A673 (cell line): ENCODE results near the gene UAP1L1. TPM values are rescaled to one million over a fixed set of nuclear protein-coding genes. Genes with fewer than 3 reads are reported as not detected.
A peak's percentile ranks its signal among the peaks of the same experiment; 100 is the strongest.

ENCODE experiments used
- BruUV-seq: library from RNA; stranded (reverse); fragments of 400-500 nt; replicated peaks from 2 replicates; lab custom pipeline; 2021; lab: Mats Ljungman, UMichigan
- CTCF ChIA-PET: fragments of 300-600 bp; sonication (Branson Sonifier 250); formaldehyde crosslinking; loops from one replicate; lab custom pipeline; 2022; ENCODE audit warnings: antibody characterized with exemption; lab: Charles Lee
- POLR2A ChIA-PET: fragments of 300-600 bp; sonication (Branson Sonifier 250); formaldehyde crosslinking; loops from one replicate; lab custom pipeline; 2022; ENCODE audit warnings: antibody characterized with exemption; ENCODE audit not compliant: low non-redundant PET; lab: Charles Lee
- DNase-seq: peaks from one replicate; pipeline ENCODE4 v3.0.0-alpha.2; 2015; ENCODE audit warnings: low spot score
- H3K27ac ChIP-seq: fragments of 200-600 bp; sonication (generic); 2 replicates; pipeline ENCODE4 v1.5.1; 2016; ENCODE audit warnings: mixed run types, low read depth, mild to moderate bottlenecking, mixed read lengths, antibody characterized with exemption, low read length; ENCODE audit not compliant: poor library complexity, severe bottlenecking
- H3K27me3 ChIP-seq: fragments of 200-600 bp; sonication (generic); replicated peaks from 2 replicates; pipeline ENCODE4 v1.6.1; 2017; ENCODE audit warnings: mixed run types, low read depth, mild to moderate bottlenecking, mixed read lengths, antibody characterized with exemption, low read length; ENCODE audit not compliant: insufficient read depth, poor library complexity
- H3K36me3 ChIP-seq: fragments of 200-600 bp; sonication (generic); 2 replicates; pipeline ENCODE4 v1.6.1; 2016; ENCODE audit warnings: mixed run types, mild to moderate bottlenecking, mixed read lengths, antibody characterized with exemption, low read length; ENCODE audit not compliant: insufficient read depth, poor library complexity, severe bottlenecking
- H3K4me1 ChIP-seq: fragments of 200-600 bp; sonication (generic); 2 replicates; pipeline ENCODE4 v1.6.1; 2017; ENCODE audit warnings: mixed run types, mild to moderate bottlenecking, mixed read lengths, antibody characterized with exemption, low read length; ENCODE audit not compliant: insufficient read depth, poor library complexity, severe bottlenecking
- H3K4me3 ChIP-seq: fragments of 200-600 bp; sonication (generic); 2 replicates; pipeline ENCODE4 v1.5.1; 2016; ENCODE audit warnings: low read depth, mixed run types, mild to moderate bottlenecking, mixed read lengths, low read length; ENCODE audit not compliant: poor library complexity, severe bottlenecking
- H3K9me3 ChIP-seq: fragments of 200-600 bp; sonication (generic); 2 replicates; pipeline ENCODE4 v1.6.1; 2016; ENCODE audit warnings: mixed run types, low read depth, mild to moderate bottlenecking, mixed read lengths, antibody characterized with exemption, low read length; ENCODE audit not compliant: poor library complexity, severe bottlenecking
- CTCF ChIP-seq: fragments of 300-800, 200-600 bp; sonication (generic); conservative IDR thresholded peaks from 2 replicates; pipeline ENCODE4 v1.5.1; 2017; ENCODE audit warnings: low read depth, mild to moderate bottlenecking, antibody characterized with exemption, low read length, moderate library complexity, mixed read lengths
- EZH2 ChIP-seq: fragments of 200-600 bp; sonication (generic); IDR thresholded peaks from 2 replicates; pipeline ENCODE4 v1.6.1; 2017; ENCODE audit warnings: borderline replicate concordance, low read depth, mild to moderate bottlenecking, mixed read lengths, antibody characterized with exemption, low read length; ENCODE audit not compliant: poor library complexity, severe bottlenecking
- intact Hi-C: fragments of 100-400 bp; cut with micrococcal nuclease; formaldehyde crosslinking; loops from one replicate; pipeline ENCODE4 v1.10.0; 2022; ENCODE audit not compliant: unreplicated experiment
- total RNA-seq: library from RNA; stranded (reverse); gene quantifications from 2 replicates; pipeline ENCODE4 v1.2.3, GENCODE V29; 2021

Gene UAP1L1
- total RNA-seq, 1 experiment from 2014 or later = 11.2 TPM

GRCh38 chr9:137075275-137075775 is 2.0 kb upstream of the UAP1L1 start:
- Histone ChIP-seq H3K4me1 (peaks cover 14% of the 10 kb centered on the region), H3K27me3 (no peaks in the 10 kb centered on the region), H3K36me3 (peaks cover 5% of the 10 kb centered on the region), H3K27ac (no peak overlapping the region), H3K9me3 (no peaks in the 10 kb centered on the region), H3K4me3 (no peak overlapping the region)
- ChIA-PET POLR2A (no interaction called here), CTCF (no interaction called here)
- no peak for TF ChIP-seq CTCF
- no peak for TF ChIP-seq EZH2
- DNase-seq = no peak
- no TSS peak for BruUV-seq
- intact Hi-C loops = no loop called here

DNA sequence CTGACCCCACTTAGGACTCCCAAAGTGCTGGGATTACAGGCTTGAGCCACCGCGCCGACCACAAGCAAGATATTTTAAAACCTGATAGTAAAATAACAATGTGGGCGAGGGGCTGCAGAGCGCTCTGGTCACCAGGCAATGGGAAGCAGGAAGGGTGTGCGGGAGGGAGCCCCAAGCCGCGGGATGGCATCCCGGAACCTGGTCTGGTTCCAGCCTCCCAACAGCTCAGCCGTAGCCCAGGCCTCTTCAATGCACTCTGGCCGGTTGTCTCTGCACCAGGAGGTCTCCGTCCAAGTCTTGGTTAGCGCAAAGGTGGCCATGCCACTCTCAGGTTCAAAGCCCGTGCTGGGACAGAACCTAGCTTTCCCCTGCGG is 694 bp upstream of the UAP1L1 start:
- H3K36me3 ChIP-seq = peaks cover 5% of the 10 kb centered on the region
- no peak for TF ChIP-seq CTCF
- TF ChIP-seq EZH2 = no peak
- POLR2A ChIA-PET = no interaction called here

DNA sequence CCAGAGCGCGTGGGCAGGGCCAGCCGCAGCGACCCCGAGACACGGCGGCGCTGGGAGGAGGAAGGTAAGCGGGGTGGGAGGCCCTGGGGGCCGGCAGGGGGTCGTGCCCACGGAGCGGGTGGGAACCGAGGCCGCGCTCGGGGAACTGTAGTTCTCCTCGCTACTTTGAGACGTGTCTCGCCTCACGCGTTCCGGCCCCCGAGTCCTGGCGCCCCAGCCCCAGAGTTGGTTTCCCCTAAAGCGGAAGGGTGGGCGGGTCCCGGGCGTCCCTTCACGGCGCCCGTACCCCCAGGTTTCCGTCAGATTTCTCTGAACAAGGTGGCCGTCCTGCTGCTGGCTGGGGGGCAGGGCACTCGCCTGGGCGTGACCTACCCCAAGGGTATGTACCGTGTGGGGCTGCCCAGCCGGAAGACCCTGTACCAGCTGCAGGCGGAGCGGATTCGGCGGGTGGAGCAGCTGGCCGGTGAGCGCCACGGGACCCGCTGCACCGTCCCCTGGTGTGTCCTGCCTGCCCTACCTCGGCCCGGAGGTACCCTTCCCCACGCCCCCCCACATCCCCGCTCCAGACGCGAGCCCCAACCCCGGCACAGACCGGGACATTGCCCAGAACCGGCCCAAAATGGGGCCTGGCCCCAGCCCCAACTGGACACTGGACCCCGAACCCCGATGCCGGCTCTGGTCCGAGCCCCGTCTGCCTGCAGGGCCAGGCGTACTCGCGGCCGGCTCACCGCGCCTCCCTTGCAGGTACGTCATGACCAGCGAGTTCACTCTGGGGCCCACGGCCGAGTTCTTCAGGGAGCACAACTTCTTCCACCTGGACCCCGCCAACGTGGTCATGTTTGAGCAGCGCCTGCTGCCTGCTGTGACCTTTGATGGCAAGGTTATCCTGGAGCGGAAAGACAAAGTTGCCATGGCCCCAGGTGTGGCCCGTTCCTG is 709 bp downstream of the UAP1L1 start:
- no peak overlapping the region for H3K27ac ChIP-seq
- no peak for TF ChIP-seq EZH2
- no peak for TF ChIP-seq CTCF
- H3K4me3 ChIP-seq = peak overlapping the region; percentile 59
- peaks cover 5% of the 10 kb centered on the region for H3K4me1 ChIP-seq
- intact Hi-C loops = no loop called here
- DNase-seq = no peak
- H3K9me3 ChIP-seq = no peaks in the 10 kb centered on the region
- POLR2A ChIA-PET = no interaction called here
- H3K27me3 ChIP-seq = no peaks in the 10 kb centered on the region
- peaks cover 5% of the 10 kb centered on the region for H3K36me3 ChIP-seq
- BruUV-seq = no TSS peak
- CTCF ChIA-PET = no interaction called here

More for the DNA sequence above, 694 bp upstream of the UAP1L1 start:
- peak overlapping the region; percentile 59 for H3K4me3 ChIP-seq
- peaks cover 5% of the 10 kb centered on the region for H3K4me1 ChIP-seq
- intact Hi-C loops = no loop called here
- H3K27ac ChIP-seq = no peak overlapping the region
- CTCF ChIA-PET = interaction anchor here (0.5 to 1.1 kb wide), 2 partner anchors 9 to 26 kb away, joined by 3 read pairs; no protein-coding TSS in a partner anchor
- DNase-seq = no peak
- no TSS peak for BruUV-seq
- H3K9me3 ChIP-seq = no peaks in the 10 kb centered on the region
- no peaks in the 10 kb centered on the region for H3K27me3 ChIP-seq
